Right forelimb (tissue), 1 donor: Measurements from ENCODE around the gene UBXN10.

Source experiments
- DNase-seq: peaks from one replicate; pipeline ENCODE4 v3.0.0-alpha.2; 2018

The UBXN10 gene

DNA sequence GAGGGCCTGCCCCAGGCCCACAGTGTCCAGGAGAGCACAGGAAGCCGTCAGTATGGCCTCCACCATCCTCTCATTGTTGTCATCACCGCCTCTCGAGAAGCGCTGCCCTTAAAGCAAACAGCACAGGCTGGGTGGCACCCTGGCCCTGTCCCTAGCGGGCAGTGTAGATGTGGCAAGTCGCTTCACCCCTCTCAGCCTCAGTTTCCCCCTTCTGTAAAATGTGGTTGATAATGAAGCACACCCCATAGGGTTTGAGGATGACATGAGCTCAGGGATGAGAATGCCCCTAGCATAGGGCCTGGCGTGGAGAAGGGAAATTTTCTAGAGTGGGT lies 33.3 kb upstream of the UBXN10 start:
- DNase-seq, result no peak

GRCh38 chr1:20153000-20153418 lies 32.9 kb upstream of the UBXN10 start:
- no peak for DNase-seq

DNA sequence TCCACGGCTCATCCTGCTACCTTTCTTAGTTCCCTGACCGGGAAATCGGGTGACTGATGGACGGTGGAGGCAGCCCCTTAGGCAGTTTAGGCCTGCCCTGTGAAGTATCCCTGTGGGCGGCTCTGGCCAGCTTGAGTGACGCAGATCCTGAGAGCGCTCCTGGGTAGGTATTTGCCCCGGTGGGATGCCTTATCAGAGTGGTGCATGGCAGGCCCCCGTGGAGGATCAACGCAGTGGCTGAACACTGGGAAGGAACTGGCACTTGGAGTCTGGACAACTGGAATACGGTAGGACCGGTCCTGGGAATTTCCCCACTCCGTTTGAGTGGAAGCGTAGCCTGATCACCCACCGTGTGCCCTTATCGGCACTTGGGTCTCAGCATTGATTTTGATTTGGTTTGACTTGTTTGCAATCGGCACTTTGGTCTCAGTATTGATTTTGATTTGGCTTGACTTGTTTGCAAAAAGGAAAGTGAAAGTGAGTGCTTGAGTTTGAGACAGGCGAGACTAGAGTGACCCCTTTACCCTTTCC lies 31.5 kb upstream of the UBXN10 start:
- DNase-seq, result no peak

DNA sequence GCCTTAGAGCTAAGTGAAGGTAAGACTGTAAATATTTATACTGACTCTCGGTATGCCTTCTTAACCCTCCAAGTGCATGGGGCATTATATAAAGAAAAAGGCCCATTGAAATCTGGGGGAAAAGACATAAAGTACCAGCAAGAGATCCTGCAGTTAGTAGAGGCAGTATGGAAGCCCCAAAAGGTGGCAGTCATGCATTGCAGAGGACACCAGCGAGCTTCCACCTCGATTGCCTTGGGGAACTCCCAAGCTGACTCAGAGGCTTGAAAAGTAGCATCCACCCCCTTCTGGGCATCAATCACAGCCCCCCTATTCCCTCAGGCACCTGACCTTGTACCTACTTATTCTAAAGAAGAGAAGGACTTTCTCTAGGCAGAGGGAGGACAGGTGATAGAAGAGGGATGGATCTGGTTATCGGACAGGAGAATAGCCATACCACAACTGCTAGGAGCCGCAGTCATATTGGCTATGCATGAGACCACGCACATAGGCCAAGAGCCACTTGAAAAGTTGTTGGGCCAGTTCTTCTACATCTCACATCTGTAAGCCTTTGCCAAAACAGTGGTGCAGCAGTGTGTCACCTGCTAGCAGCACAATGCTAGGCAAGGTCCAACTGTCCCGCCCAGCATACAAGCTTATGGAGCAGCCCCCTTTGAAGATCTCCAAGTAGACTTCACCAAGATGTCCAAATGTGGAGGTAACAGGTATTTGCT lies 27.4 kb upstream of the UBXN10 start:
- DNase-seq, result no peak

- no peak for DNase-seq
Observed at GRCh38 chr1:20160034-20160433, 25.9 kb upstream of the UBXN10 start.

GRCh38 chr1:20164694-20165202 lies 21.1 kb upstream of the UBXN10 start:
- no peak for DNase-seq

DNA sequence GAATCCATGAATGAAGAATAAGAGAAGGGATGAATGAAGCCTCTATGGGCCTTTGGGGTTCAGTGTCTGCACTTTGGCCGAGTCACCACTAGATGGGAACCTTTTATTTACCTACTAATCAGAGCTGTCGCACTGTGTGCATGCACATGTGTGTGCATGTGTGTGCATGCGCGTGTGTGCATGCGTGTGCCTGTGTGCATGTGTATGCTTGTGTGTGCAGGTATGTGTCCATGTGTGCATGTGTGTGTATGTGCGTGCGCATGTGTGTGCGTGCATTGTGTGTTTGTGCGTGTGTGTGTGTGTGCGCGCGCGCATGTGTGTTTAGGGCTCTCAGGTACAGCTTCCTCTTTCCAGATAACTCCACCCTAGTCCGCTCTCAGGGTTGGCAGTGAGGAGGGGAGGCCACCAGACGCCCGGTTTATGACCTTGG lies 20.4 kb upstream of the UBXN10 start:
- no peak for DNase-seq

DNA sequence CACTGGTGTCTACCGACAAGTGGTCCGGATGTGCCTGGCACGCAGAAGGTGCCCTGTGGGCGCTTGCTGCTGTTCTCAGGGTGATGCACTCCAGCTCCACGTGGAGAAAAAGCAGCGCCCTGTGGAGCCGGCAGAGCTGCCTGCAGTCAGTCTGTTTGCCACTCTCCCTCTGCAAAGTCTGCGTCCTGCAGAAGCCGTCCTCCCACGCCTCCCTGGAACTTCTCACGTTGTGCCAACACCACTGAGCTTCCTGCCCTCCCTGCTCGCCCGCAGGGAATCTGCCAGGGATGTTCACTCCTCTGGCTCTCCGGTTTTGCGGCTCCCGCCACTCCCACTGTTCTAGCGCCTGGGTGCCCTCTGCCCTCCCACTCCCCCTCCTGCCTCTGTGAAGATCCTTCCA lies 19.8 kb upstream of the UBXN10 start:
- DNase-seq, result no peak

DNA sequence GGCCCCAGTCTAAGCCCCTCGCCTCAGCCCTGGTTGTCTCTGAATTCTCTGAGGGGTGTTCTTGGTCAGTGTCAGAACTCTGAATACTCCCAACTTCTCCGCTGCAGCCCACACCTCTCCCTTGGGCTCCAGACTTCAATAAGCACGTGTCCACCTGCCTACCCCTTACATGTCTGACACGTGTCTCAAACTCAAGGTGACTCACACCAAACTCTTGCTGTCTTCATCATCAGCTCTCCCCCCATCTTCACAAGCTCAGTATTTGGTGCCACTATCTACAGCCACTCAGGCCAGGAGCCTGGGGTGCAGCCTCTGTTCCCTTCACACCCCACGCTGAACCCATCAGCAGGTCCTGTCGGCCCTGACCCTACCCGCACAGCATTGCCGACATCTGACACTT lies 18.8 kb upstream of the UBXN10 start:
- no peak for DNase-seq

GRCh38 chr1:20168564-20169491 lies 17.1 kb upstream of the UBXN10 start:
- DNase-seq, result no peak

GRCh38 chr1:20169932-20170331 lies 16.0 kb upstream of the UBXN10 start:
- no peak for DNase-seq

- DNase-seq, result no peak
Observed at GRCh38 chr1:20172033-20172590, 13.8 kb upstream of the UBXN10 start.

- DNase-seq, result no peak
Observed at GRCh38 chr1:20174937-20175666, 10.8 kb upstream of the UBXN10 start.

- no peak for DNase-seq
Observed at GRCh38 chr1:20178634-20179370, 7.1 kb upstream of the UBXN10 start.

GRCh38 chr1:20179371-20180128 lies 6.3 kb upstream of the UBXN10 start:
- no peak for DNase-seq

DNA sequence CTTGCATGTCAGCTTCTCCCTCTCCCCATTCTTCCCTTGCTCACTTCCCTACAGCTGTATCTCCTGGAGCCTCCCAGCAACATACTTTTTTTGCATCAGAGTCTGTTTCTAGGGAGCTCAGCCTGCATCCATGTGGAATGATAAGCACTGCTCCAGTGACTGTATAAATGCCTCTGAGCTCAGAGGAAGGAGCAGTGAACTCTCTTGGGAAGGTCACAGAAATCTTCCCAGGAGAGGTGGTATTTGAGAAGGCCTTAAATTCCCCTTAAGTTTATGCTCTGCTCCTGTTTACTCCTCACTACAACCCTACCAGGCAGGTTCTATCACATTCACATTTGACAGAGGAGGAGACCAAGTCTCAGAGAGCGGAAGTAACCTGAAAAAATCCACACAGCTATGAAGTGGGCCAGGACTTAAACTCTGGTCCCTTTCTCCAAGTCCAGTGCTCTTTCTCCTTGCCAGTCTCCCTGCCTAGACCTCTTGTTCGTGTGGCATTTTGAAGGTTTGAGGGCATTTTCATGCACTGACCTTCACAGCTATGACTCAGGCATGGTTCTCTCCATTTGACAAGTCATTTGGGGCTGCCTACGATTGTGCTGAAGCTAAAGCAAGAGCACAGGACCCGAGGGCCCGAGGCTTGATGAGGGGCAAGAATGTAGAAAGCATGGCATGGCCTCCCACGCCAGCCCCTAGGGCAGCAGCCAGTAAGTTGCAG lies 5.6 kb upstream of the UBXN10 start:
- no peak for DNase-seq

DNA sequence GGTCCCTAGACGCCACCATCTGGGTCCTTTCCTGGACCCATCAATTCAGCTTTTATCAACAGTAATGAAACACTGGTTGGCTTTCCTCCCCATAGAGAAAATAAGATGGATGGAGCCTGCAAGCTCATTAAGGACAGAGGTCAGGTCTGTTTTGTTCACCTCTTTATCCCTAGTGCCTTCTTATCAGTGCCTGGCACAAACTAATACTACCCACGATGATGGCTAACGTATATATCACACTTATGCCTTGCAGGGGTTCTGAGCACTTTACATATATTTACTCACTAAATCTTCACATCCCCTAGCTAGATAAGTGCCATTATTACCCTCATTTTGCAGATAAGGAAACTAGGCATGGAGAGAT lies 5.1 kb upstream of the UBXN10 start:
- no peak for DNase-seq

- DNase-seq, result no peak
Observed at GRCh38 chr1:20182415-20182814, 3.5 kb upstream of the UBXN10 start.

DNA sequence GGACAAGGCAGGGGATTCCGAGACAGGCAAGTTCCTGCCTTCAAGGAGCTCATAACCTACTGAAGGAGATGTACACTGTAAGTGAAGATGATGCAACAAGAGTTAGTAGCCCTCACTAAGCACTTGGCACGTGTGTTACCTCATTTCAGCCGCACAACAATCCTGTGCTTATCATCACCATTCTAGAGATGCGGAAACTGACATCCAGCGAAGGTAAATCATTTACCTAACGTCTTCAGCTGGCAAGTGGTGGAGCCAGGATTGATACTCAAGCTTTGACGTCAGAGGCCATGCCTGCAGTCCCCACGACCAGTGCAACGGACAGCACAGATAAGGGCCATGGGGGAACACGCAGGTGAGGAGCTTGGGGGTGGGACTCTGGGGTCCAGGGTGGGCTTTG lies 2.9 kb upstream of the UBXN10 start:
- no peak for DNase-seq

- DNase-seq, result no peak
Observed at GRCh38 chr1:20183616-20184271, 2.2 kb upstream of the UBXN10 start.
